SK-N-MC (cell line): ENCODE data around the gene EAF2.
A peak's percentile ranks its signal among the peaks of the same experiment; 100 is the strongest.

ENCODE experiments used
- DNase-seq: peaks from one replicate; pipeline ENCODE4 v3.0.0-alpha.2; 2011; ENCODE audit warnings: low read depth, low spot score
- H3K27ac ChIP-seq: fragments of 200-600 bp; sonication (generic); 2 replicates; pipeline ENCODE4 v1.5.1; 2016; ENCODE audit warnings: mixed run types
- H3K36me3 ChIP-seq: fragments of 200-600 bp; sonication (generic); 2 replicates; pipeline ENCODE4 v1.6.1; 2017; ENCODE audit warnings: antibody characterized with exemption, low read length, mixed read lengths; ENCODE audit not compliant: insufficient read depth
- H3K4me3 ChIP-seq: fragments of 200-600 bp; sonication (generic); 2 replicates; pipeline ENCODE4 v1.5.1; 2016
- H3K9ac ChIP-seq: fragments of 200-600 bp; sonication (generic); 2 replicates; pipeline ENCODE4 v1.8.0; 2017; ENCODE audit warnings: mixed run types, mixed read lengths; ENCODE audit not compliant: insufficient read length
- H3K9me3 ChIP-seq: fragments of 200-600 bp; sonication (generic); 2 replicates; pipeline ENCODE4 v1.6.1; 2017; ENCODE audit warnings: low read depth, mild to moderate bottlenecking, antibody characterized with exemption, low read length, moderate library complexity, mixed read lengths
- EZH2 ChIP-seq: fragments of 200-600 bp; sonication (generic); IDR thresholded peaks from one replicate; pipeline ENCODE4 v1.6.1; 2017; ENCODE audit warnings: antibody characterized with exemption
- FOXP2 ChIP-seq: optimal IDR thresholded peaks from 2 replicates; pipeline ENCODE3; 2011; ENCODE audit warnings: mild to moderate bottlenecking, moderate library complexity; ENCODE audit not compliant: insufficient read depth; ENCODE audit errors: extremely low read length, control extremely low read depth
- POLR2AphosphoS5 ChIP-seq: IDR thresholded peaks from 2 replicates; pipeline ENCODE4 v1.6.1; 2012; ENCODE audit warnings: mild to moderate bottlenecking, low read depth, low read length, borderline replicate concordance

Gene EAF2

DNA sequence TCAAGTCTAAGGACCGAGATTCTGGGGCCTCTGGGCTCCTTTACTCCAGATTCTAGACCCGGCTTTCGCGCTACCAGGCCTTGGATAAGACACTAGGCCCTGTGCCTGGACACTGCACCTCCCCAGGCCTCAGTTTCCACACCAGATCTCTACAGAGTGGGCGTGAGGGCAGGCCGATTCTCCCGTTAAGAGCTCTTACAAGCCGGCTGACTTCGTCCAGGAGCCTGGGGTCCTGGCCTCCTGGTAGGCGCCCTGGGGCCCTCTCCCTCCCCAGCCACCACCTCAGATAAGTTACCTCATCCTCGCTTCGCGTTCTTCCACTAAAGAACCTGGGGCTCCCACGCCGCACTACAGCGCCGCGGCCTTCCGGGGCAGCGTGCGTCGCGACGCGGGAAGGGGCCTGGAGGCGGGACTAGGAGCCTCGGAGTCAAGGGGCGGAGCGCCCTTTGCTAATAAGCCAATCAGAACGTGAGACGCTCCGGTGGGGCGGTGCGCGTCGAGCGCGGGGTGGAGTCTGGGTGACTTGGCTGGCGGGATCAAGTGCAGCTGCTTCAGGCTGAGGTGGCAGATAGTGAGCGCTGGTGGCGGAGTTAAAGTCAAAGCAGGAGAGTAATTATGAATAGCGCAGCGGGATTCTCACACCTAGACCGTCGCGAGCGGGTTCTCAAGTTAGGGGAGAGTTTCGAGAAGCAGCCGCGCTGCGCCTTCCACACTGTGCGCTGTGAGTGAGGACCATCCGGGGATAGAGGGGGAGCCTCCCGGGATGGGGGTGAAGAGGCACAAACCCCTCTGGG lies at the start of gene EAF2, which contains the start of gene IQCB1:
Gene EAF2 (plus strand): TSS at position 539 of the 794 bp plus-strand sequence. CDS start 77 bp downstream, at position 616.
Gene IQCB1 (minus strand): TSS at position 390 of the 794 bp plus-strand sequence. CDS start 6,100 bp downstream, outside the sequence.
- peak within 1 kb of the TSS; percentile 72; the same call in 1 of the 2 replicates for H3K27ac ChIP-seq

DNA sequence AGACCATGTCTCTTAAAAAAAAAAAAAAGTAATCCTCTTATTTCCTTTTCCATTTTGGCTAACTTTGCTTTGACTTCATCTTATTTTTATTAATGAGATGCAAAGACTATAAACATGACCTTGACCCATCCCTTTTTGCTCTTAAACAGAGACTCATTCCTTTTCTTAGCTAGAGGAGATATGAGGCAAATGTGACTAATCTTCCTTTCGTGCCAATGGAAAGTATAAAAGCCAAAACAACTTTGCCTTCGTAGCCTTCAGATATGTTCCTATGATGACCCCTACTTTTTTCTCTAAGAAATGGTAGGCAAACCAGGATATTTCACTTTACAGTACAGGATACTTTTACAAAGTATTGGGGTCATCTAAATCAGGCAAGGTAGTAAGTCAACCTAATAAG lies 48.5 kb upstream of the EAF2 start:
- H3K9ac ChIP-seq, result no peak overlapping the region
- peaks cover 86% of the 10 kb centered on the region for H3K36me3 ChIP-seq
- H3K4me3 ChIP-seq, result no peak overlapping the region
- TF ChIP-seq POLR2AphosphoS5 (no peak), EZH2 (no peak)
- no peaks in the 10 kb centered on the region for H3K9me3 ChIP-seq
- no peak for DNase-seq
- no peak overlapping the region for H3K27ac ChIP-seq

More for the DNA sequence above, at the start of gene EAF2, which contains the start of gene IQCB1:
- DNase-seq, result peak; percentile 81
- Histone ChIP-seq H3K36me3 (peaks cover 36% of the 10 kb centered on the region), H3K9ac (peak within 1 kb of the TSS; percentile 95), H3K9me3 (no peaks in the 10 kb centered on the region), H3K4me3 (peak within 1 kb of the TSS; percentile 96)
- no peak for TF ChIP-seq FOXP2
- no peak for TF ChIP-seq EZH2
- peak; percentile 98 for TF ChIP-seq POLR2AphosphoS5

DNA sequence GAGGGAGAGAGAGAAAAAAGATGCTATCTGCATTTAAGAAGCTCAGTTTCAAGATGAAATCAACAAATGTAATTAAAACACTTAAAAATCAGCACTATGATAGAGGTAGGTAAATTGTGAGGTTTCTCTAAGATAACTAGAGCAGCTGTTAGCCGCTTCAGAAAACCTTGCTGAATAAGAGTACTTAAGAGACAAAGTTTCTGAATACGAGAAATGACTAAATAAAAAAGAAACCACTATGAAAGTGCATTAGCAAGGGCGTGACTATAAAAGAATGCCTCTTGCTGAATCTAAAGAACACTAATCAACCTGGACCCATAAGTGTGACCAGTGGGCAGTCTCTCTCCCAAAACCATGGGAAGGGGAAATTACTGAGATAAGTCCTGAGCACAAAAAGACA lies 41.9 kb upstream of the EAF2 start:
- H3K4me3 ChIP-seq, result no peak overlapping the region

DNA sequence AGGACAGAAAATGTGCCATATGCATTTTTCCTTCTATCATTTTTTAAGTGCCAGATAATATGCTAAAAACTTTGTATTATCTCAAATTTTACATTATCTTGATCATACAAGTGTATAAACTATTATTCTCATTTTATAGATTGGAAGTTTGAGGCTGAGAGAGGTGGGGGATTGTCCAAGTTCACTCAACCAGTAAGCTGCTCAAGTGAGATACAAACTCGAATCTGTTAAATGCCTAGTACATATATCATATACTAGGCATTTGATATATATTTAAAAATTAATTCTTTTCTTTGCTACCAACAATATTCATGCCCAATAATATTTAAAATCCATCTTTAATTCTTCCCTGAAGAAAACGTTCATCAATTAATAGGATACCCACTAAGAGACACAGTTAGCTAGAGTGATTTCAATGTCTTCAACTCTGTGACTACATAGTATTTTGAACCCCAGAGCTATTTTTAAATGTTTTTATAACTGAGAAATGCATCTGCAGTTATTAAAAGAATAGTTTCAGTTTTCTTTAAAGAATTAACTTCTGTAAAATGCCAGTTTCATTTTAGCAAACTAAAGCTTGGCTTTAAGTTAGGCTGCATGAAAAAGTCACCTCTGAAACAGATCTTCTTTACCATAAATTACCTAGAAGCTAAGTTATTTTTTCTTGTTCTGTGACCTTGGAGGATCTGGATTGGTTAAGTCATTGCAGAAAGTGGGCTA lies 40.6 kb upstream of the EAF2 start:
- Histone ChIP-seq H3K9ac (no peak overlapping the region), H3K9me3 (no peaks in the 10 kb centered on the region), H3K4me3 (no peak overlapping the region), H3K27ac (no peak overlapping the region), H3K36me3 (peaks cover 71% of the 10 kb centered on the region)
- TF ChIP-seq EZH2, result no peak
- TF ChIP-seq POLR2AphosphoS5, result no peak
- no peak for TF ChIP-seq FOXP2
- DNase-seq, result no peak

More for the DNA sequence above, 41.9 kb upstream of the EAF2 start:
- no peak for DNase-seq
- no peaks in the 10 kb centered on the region for H3K9me3 ChIP-seq
- TF ChIP-seq EZH2, result no peak
- no peak for TF ChIP-seq FOXP2
- TF ChIP-seq POLR2AphosphoS5, result no peak
- H3K9ac ChIP-seq, result no peak overlapping the region
- H3K36me3 ChIP-seq, result peaks cover 72% of the 10 kb centered on the region
- H3K27ac ChIP-seq, result no peak overlapping the region

DNA sequence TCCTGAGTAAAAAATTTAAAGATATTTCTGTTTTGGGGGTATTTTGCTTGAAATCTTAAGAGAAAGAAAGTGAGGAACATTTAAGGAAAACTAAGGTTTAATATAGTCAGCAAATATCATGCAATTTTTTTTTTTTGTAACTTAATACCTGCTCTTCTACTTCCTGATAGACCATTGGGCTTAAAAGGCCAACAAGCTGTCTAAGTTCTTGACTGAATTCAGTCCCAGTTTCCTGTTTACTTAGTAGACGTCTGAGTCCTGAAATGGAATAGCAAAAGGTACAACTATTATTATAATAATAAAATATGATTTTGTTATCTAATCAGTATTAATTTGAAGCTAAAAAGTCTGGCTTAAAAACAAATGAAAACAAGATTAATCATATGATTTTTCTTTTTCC lies 38.0 kb upstream of the EAF2 start:
- peaks cover 62% of the 10 kb centered on the region for H3K36me3 ChIP-seq

DNA sequence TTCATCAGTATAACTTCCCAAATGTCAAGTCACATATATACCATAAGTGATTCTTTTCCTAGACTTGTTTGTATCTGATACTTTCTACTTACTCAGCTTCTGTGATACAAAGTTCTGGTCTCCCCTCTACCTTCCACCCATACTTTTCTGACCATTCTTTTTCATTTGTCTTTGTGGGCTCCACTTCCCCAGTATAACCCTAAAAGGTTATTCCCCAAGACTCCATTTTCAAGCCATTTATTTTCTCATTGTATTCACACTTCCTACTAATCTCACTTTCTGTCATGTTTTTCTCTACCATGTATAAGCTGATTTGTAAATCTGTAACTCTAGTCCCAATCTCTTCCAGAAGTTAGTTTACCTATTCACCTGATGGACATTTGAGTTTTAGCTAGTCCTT lies 34.1 kb upstream of the EAF2 start:
- TF ChIP-seq FOXP2 (no peak), POLR2AphosphoS5 (no peak), EZH2 (no peak)
- Histone ChIP-seq H3K4me3 (no peak overlapping the region), H3K9me3 (no peaks in the 10 kb centered on the region), H3K27ac (no peak overlapping the region), H3K36me3 (peaks cover 74% of the 10 kb centered on the region), H3K9ac (no peak overlapping the region)
- DNase-seq, result no peak

More for the DNA sequence above, 38.0 kb upstream of the EAF2 start:
- TF ChIP-seq POLR2AphosphoS5 (no peak), FOXP2 (no peak), EZH2 (no peak)
- Histone ChIP-seq H3K4me3 (no peak overlapping the region), H3K9me3 (no peaks in the 10 kb centered on the region), H3K9ac (no peak overlapping the region), H3K27ac (no peak overlapping the region)
- DNase-seq, result no peak

DNA sequence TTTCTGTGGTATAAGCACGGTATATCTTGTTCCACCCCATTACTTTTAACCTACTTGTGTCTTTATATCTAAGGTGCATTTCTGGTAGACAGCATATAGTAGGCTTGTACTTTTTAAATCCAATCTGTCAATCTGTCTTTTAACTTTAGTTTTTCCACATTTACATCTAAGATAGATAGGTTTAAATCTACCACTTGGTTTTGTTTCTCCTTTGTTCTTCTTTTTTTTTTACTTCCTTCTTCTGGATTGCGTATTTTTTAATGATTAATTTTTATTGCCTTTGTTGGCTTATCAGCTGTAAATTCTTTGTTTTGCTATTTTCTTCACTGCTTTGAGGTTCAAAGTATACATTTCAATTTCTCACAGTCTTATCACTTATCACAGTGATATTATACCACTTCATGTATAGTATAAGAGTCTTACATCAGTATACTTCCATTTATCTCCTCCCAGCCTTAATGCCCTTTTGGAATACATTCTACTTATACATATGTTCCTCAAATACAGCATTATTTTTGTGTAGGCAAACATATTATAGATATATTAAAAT lies 31.2 kb upstream of the EAF2 start:
- Histone ChIP-seq H3K9ac (no peak overlapping the region), H3K36me3 (peaks cover 78% of the 10 kb centered on the region), H3K27ac (no peak overlapping the region), H3K4me3 (no peak overlapping the region), H3K9me3 (no peaks in the 10 kb centered on the region)
- TF ChIP-seq POLR2AphosphoS5 (no peak), EZH2 (no peak), FOXP2 (no peak)
- no peak for DNase-seq

DNA sequence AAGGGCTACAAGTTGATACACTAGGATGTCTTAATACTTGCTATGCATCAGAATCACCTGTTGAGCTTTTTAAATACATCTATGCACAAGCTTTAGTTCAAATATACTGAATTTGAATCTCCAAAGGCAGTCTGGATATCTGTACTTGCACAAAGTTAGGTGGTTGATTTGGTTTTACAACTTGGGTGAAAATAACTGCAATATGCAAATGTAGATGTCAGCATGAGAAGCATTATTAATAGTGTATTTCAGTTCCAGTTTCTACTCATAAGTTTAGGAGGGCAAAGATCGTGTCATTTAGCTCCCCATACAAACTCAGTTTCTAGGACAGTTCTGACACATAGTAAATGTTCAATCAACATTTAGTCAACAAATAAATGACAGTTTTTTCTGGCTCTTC lies 25.8 kb upstream of the EAF2 start:
- H3K27ac ChIP-seq, result no peak overlapping the region
- no peak overlapping the region for H3K4me3 ChIP-seq
- no peak overlapping the region for H3K9ac ChIP-seq
- no peak for DNase-seq
- TF ChIP-seq FOXP2, result no peak
- TF ChIP-seq EZH2, result no peak
- no peak for TF ChIP-seq POLR2AphosphoS5
- H3K9me3 ChIP-seq, result no peaks in the 10 kb centered on the region
- H3K36me3 ChIP-seq, result peaks cover 74% of the 10 kb centered on the region
